Ishikawa (cell line): ENCODE data around the gene TBCA.

Source experiments
- CEBPB ChIP-seq: IDR thresholded peaks from 2 replicates; pipeline ENCODE4 v1.6.1; 2012
- CREB1 ChIP-seq: IDR thresholded peaks from 2 replicates; pipeline ENCODE4 v1.6.1; 2012; ENCODE audit warnings: low read depth
- EGR1 ChIP-seq: IDR thresholded peaks from 2 replicates; pipeline ENCODE4 v1.6.1; 2012
- EP300 ChIP-seq: IDR thresholded peaks from 2 replicates; pipeline ENCODE4 v1.6.1; 2012; ENCODE audit warnings: borderline replicate concordance
- FOXM1 ChIP-seq: IDR thresholded peaks from 2 replicates; pipeline ENCODE4 v1.6.1; 2012; ENCODE audit warnings: low read depth, borderline replicate concordance
- NFIC ChIP-seq: IDR thresholded peaks from 2 replicates; pipeline ENCODE4 v1.6.1; 2012
- RAD21 ChIP-seq: IDR thresholded peaks from 2 replicates; pipeline ENCODE4 v1.6.1; 2012; ENCODE audit warnings: low read depth
- TAF1 ChIP-seq: IDR thresholded peaks from 2 replicates; pipeline ENCODE4 v1.6.1; 2012; ENCODE audit warnings: low read depth, mild to moderate bottlenecking
- TCF12 ChIP-seq: IDR thresholded peaks from 2 replicates; pipeline ENCODE4 v1.6.1; 2012; ENCODE audit warnings: low read depth
- TEAD4 ChIP-seq: IDR thresholded peaks from 2 replicates; pipeline ENCODE4 v1.6.1; 2012
- YY1 ChIP-seq: IDR thresholded peaks from 2 replicates; pipeline ENCODE4 v1.6.1; 2012; ENCODE audit warnings: low read depth
- ZBTB7A ChIP-seq: IDR thresholded peaks from 2 replicates; pipeline ENCODE4 v1.6.1; 2012; ENCODE audit warnings: low read depth
- TF ChIP-seq, protein P1 (sequence below): IDR thresholded peaks from 2 replicates; pipeline ENCODE4 v1.6.1; 2012; ENCODE audit warnings: low read depth, mild to moderate bottlenecking
- TF ChIP-seq, protein P2 (sequence below): IDR thresholded peaks from 2 replicates; pipeline ENCODE4 v1.6.1; 2012
- TF ChIP-seq, protein P3 (sequence below): IDR thresholded peaks from 2 replicates; pipeline ENCODE4 v1.6.1; 2012

Gene TBCA

DNA sequence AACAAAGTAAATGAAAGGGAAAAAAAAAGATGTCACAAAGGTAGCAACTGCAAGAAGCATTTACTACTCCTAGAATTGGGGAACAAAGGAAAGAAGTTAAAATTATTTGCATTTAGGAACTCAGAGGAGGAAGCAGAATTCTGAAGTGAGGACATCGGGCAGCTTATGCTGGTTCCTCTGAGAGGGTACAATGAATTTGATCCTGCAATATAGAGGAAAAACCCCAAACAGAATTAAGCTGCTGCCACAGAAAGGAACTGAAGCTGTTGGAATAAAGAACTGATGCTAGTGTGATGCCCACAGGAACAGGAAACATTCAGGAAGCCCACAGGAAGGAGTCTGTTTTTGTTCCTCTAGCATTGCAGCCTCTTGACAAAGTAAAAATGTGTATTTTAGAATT lies 22.3 kb upstream of the TBCA start:
- TF ChIP-seq, protein P1, sequence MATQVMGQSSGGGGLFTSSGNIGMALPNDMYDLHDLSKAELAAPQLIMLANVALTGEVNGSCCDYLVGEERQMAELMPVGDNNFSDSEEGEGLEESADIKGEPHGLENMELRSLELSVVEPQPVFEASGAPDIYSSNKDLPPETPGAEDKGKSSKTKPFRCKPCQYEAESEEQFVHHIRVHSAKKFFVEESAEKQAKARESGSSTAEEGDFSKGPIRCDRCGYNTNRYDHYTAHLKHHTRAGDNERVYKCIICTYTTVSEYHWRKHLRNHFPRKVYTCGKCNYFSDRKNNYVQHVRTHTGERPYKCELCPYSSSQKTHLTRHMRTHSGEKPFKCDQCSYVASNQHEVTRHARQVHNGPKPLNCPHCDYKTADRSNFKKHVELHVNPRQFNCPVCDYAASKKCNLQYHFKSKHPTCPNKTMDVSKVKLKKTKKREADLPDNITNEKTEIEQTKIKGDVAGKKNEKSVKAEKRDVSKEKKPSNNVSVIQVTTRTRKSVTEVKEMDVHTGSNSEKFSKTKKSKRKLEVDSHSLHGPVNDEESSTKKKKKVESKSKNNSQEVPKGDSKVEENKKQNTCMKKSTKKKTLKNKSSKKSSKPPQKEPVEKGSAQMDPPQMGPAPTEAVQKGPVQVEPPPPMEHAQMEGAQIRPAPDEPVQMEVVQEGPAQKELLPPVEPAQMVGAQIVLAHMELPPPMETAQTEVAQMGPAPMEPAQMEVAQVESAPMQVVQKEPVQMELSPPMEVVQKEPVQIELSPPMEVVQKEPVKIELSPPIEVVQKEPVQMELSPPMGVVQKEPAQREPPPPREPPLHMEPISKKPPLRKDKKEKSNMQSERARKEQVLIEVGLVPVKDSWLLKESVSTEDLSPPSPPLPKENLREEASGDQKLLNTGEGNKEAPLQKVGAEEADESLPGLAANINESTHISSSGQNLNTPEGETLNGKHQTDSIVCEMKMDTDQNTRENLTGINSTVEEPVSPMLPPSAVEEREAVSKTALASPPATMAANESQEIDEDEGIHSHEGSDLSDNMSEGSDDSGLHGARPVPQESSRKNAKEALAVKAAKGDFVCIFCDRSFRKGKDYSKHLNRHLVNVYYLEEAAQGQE, result no peak
- TF ChIP-seq TEAD4, result no peak
- no peak for TF ChIP-seq CREB1
- TF ChIP-seq, protein P2, sequence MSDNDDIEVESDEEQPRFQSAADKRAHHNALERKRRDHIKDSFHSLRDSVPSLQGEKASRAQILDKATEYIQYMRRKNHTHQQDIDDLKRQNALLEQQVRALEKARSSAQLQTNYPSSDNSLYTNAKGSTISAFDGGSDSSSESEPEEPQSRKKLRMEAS, result no peak
- TF ChIP-seq, protein P3, sequence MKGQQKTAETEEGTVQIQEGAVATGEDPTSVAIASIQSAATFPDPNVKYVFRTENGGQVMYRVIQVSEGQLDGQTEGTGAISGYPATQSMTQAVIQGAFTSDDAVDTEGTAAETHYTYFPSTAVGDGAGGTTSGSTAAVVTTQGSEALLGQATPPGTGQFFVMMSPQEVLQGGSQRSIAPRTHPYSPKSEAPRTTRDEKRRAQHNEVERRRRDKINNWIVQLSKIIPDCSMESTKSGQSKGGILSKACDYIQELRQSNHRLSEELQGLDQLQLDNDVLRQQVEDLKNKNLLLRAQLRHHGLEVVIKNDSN, result no peak
- TF ChIP-seq FOXM1, result no peak
- no peak for TF ChIP-seq EGR1
- TF ChIP-seq CEBPB, result no peak
- TF ChIP-seq TCF12, result no peak
- TF ChIP-seq TAF1, result no peak
- TF ChIP-seq YY1, result no peak
- no peak for TF ChIP-seq RAD21
- TF ChIP-seq ZBTB7A, result no peak

DNA sequence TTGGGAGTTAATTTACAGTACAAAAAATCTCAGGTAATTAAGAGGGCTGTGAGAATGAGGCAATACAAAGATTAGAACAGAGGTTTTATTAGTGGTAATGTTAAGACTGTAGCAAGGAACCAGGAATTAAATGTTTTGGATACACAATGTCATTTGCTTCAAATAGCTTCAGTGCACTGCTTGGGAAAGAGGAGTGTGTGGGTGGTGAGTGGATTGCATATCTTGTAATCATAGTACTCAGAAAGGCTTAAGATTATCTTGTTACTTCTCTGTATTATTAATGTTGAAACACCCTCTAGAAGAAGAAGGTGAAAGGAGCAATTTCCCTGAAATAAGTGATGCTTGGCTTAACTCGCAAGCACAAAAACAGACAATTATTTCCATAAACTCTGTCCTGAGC lies 21.0 kb upstream of the TBCA start:
- no peak for TF ChIP-seq CREB1
- TF ChIP-seq EGR1, result no peak
- TF ChIP-seq TCF12, result no peak
- TF ChIP-seq FOXM1, result no peak
- TF ChIP-seq, protein P3, result no peak
- TF ChIP-seq ZBTB7A, result no peak
- no peak for TF ChIP-seq YY1

GRCh38 chr5:77795846-77796245 lies 19.7 kb upstream of the TBCA start:
- TF ChIP-seq ZBTB7A (no peak), FOXM1 (no peak), EP300 (no peak), EGR1 (no peak), YY1 (no peak)

- TF ChIP-seq TEAD4 (no peak), NFIC (no peak), EP300 (no peak), RAD21 (no peak), FOXM1 (no peak)
- TF ChIP-seq, protein P3, result no peak
- TF ChIP-seq, protein P2, result no peak
Measured at GRCh38 chr5:77795268-77795667, 19.1 kb upstream of the TBCA start.

DNA sequence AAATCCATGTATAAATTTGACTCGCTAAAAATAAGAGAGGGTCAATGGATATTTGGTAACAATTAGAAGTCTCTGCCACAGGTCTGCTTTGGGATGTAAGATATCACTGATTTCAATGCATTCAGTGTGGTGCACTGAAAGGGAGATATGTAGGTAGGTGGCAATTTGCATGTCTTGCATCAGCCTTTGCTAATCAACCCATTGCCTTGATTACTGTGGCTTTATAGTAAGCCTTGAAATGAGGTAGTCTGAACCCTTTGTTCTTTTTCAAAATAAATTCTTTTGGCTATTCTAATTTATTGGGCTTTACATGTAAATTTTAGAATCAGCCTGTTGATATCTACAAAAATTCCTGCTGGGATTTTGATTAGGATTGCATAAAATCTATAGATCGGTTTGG lies 15.8 kb upstream of the TBCA start:
- TF ChIP-seq CEBPB, result no peak
- no peak for TF ChIP-seq YY1
- TF ChIP-seq, protein P1, result no peak
- TF ChIP-seq RAD21, result no peak
- TF ChIP-seq FOXM1, result no peak
- TF ChIP-seq, protein P3, result no peak
- no peak for TF ChIP-seq NFIC
- no peak for TF ChIP-seq CREB1
- no peak for TF ChIP-seq ZBTB7A
- no peak for TF ChIP-seq TAF1
- TF ChIP-seq EP300, result no peak
- TF ChIP-seq, protein P2, result no peak
- TF ChIP-seq EGR1, result no peak
- TF ChIP-seq TCF12, result no peak
- no peak for TF ChIP-seq TEAD4
